ENCODE results near the gene SRGAP2C. TPM values are rescaled to one million over a fixed set of nuclear protein-coding genes. Genes with fewer than 3 reads are reported as not detected.
"Not testable (repeated sequence)": the region's sequence is repeated elsewhere in the genome, so short reads cannot be mapped to it uniquely, and the experiment has no call there.

SRGAP2C gene
- total RNA-seq, 4 donors from 2014 or later, result 32.6 to 41.5 (median 36.1) TPM

- no CpG with 5 or more reads among the region's 3 CpGs for WGBS
- H3K36me3 ChIP-seq; H3K27ac ChIP-seq (replicated peaks in 1 of 4); H3K4me1 ChIP-seq; H3K27me3 ChIP-seq; H3K4me3 ChIP-seq; intact Hi-C loops (cut with DNase I); DNase-seq (ENCODE audit: extremely low spot score); H3K9me3 ChIP-seq: not testable (repeated sequence)
These were observed 123.0 kb downstream of the SRGAP2C start for GRCh38 chr1:121307759-121308158.

- H3K4me3 ChIP-seq; H3K36me3 ChIP-seq; H3K27ac ChIP-seq (replicated peaks in 1 of 4); H3K4me1 ChIP-seq; intact Hi-C loops (cut with DNase I); DNase-seq (ENCODE audit: extremely low spot score); H3K27me3 ChIP-seq; H3K9me3 ChIP-seq: not testable (repeated sequence)
These were observed 130.7 kb downstream of the SRGAP2C start for GRCh38 chr1:121315509-121315908.

GRCh38 chr1:121316081-121316480, 131.3 kb downstream of the SRGAP2C start:
- DNase-seq (ENCODE audit: extremely low spot score); H3K36me3 ChIP-seq; intact Hi-C loops (cut with DNase I); H3K27ac ChIP-seq (replicated peaks in 1 of 4); H3K4me1 ChIP-seq; H3K4me3 ChIP-seq; H3K27me3 ChIP-seq; H3K9me3 ChIP-seq: not testable (repeated sequence)
- no CpG with 5 or more reads among the region's 3 CpGs for WGBS

- no CpG with 5 or more reads among the region's 11 CpGs for WGBS
- intact Hi-C loops (cut with DNase I), result not testable (repeated sequence)
These were observed 133.0 kb downstream of the SRGAP2C start for GRCh38 chr1:121317491-121318468.

GRCh38 chr1:121318687-121319086, 133.9 kb downstream of the SRGAP2C start:
- H3K27me3 ChIP-seq; H3K4me1 ChIP-seq; intact Hi-C loops (cut with DNase I); H3K4me3 ChIP-seq; H3K36me3 ChIP-seq; H3K27ac ChIP-seq (replicated peaks in 1 of 4); H3K9me3 ChIP-seq; DNase-seq (ENCODE audit: extremely low spot score): not testable (repeated sequence)
- WGBS, result no CpG with 5 or more reads among the region's 2 CpGs

More at GRCh38 chr1:121317491-121318468, 133.0 kb downstream of the SRGAP2C start:
- not testable (repeated sequence) for H3K9me3 ChIP-seq; H3K4me3 ChIP-seq; H3K27me3 ChIP-seq; H3K36me3 ChIP-seq; DNase-seq (ENCODE audit: extremely low spot score); H3K4me1 ChIP-seq; H3K27ac ChIP-seq (replicated peaks in 1 of 4)

- intact Hi-C loops (cut with DNase I); H3K4me3 ChIP-seq; H3K27ac ChIP-seq (replicated peaks in 1 of 4); H3K9me3 ChIP-seq; DNase-seq (ENCODE audit: extremely low spot score); H3K4me1 ChIP-seq; H3K36me3 ChIP-seq; H3K27me3 ChIP-seq: not testable (repeated sequence)
- no CpG with 5 or more reads among the region's 1 CpG for WGBS
These were observed 136.9 kb downstream of the SRGAP2C start for GRCh38 chr1:121321660-121322059.

GRCh38 chr1:121324726-121325125, 140.0 kb downstream of the SRGAP2C start:
- H3K4me1 ChIP-seq; H3K4me3 ChIP-seq; H3K27me3 ChIP-seq; intact Hi-C loops (cut with DNase I); DNase-seq (ENCODE audit: extremely low spot score); H3K36me3 ChIP-seq; H3K27ac ChIP-seq (replicated peaks in 1 of 4); H3K9me3 ChIP-seq: not testable (repeated sequence)

- intact Hi-C loops (cut with DNase I); DNase-seq (ENCODE audit: extremely low spot score); H3K36me3 ChIP-seq; H3K27me3 ChIP-seq; H3K4me1 ChIP-seq; H3K9me3 ChIP-seq; H3K27ac ChIP-seq (replicated peaks in 1 of 4); H3K4me3 ChIP-seq: not testable (repeated sequence)
These were observed 147.4 kb downstream of the SRGAP2C start for GRCh38 chr1:121332141-121332540.

GRCh38 chr1:121332599-121333562, 148.1 kb downstream of the SRGAP2C start:
- H3K4me1 ChIP-seq; intact Hi-C loops (cut with DNase I); H3K27me3 ChIP-seq; H3K36me3 ChIP-seq; H3K27ac ChIP-seq (replicated peaks in 1 of 4); H3K9me3 ChIP-seq; DNase-seq (ENCODE audit: extremely low spot score); H3K4me3 ChIP-seq: not testable (repeated sequence)
- WGBS, result no CpG with 5 or more reads among the region's 8 CpGs

GRCh38 chr1:121337958-121338357, 153.2 kb downstream of the SRGAP2C start:
- WGBS, result no CpG with 5 or more reads among the region's 1 CpG
- DNase-seq (ENCODE audit: extremely low spot score); H3K36me3 ChIP-seq; H3K9me3 ChIP-seq; H3K4me1 ChIP-seq; H3K27ac ChIP-seq (replicated peaks in 1 of 4); H3K27me3 ChIP-seq; intact Hi-C loops (cut with DNase I); H3K4me3 ChIP-seq: not testable (repeated sequence)

- not testable (repeated sequence) for DNase-seq (ENCODE audit: extremely low spot score); H3K4me3 ChIP-seq
- no CpG with 5 or more reads among the region's 2 CpGs for WGBS
These were observed 154.8 kb downstream of the SRGAP2C start for GRCh38 chr1:121339611-121340010.

GRCh38 chr1:121343311-121343906, 158.6 kb downstream of the SRGAP2C start:
- intact Hi-C loops (cut with DNase I); H3K4me1 ChIP-seq; H3K27ac ChIP-seq (replicated peaks in 1 of 4); H3K9me3 ChIP-seq; H3K36me3 ChIP-seq; H3K27me3 ChIP-seq; H3K4me3 ChIP-seq: not testable (repeated sequence)
- DNase-seq (ENCODE audit: extremely low spot score), result peak; percentile 2
- 100% methylated on average over 1 of the region's 3 CpGs for WGBS

More at GRCh38 chr1:121339611-121340010, 154.8 kb downstream of the SRGAP2C start:
- H3K27ac ChIP-seq (replicated peaks in 1 of 4); H3K9me3 ChIP-seq; intact Hi-C loops (cut with DNase I); H3K4me1 ChIP-seq; H3K36me3 ChIP-seq; H3K27me3 ChIP-seq: not testable (repeated sequence)

Data from esophagus muscularis mucosa (tissue), 4 donors.